GM19193 (cell line): ENCODE results near the gene CLDN18.

Source experiments
- POLR2A ChIP-seq: IDR thresholded peaks from 4 replicates; pipeline ENCODE4 v1.6.1; 2011; ENCODE audit not compliant: insufficient read depth, insufficient read length; ENCODE audit errors: extremely low read depth

Gene CLDN18

GRCh38 chr3:138043266-138044029, 33.5 kb downstream of the CLDN18 start:
- no peak for TF ChIP-seq POLR2A

GRCh38 chr3:138046085-138046484, 36.1 kb downstream of the CLDN18 start:
- no peak for TF ChIP-seq POLR2A

GRCh38 chr3:138046955-138047354, 37.0 kb downstream of the CLDN18 start:
- TF ChIP-seq POLR2A: no peak

GRCh38 chr3:138047596-138048158, 37.7 kb downstream of the CLDN18 start:
- TF ChIP-seq POLR2A: no peak

- no peak for TF ChIP-seq POLR2A
Observed at GRCh38 chr3:138049157-138049919, 39.4 kb downstream of the CLDN18 start.

- no peak for TF ChIP-seq POLR2A
Observed at GRCh38 chr3:138051947-138052802, 42.2 kb downstream of the CLDN18 start.

GRCh38 chr3:138054057-138054456, 44.1 kb downstream of the CLDN18 start:
- TF ChIP-seq POLR2A: no peak

GRCh38 chr3:138057384-138057783, 47.4 kb downstream of the CLDN18 start:
- TF ChIP-seq POLR2A: no peak

GRCh38 chr3:138059261-138059660, 49.3 kb downstream of the CLDN18 start:
- TF ChIP-seq POLR2A: no peak

- TF ChIP-seq POLR2A: no peak
Observed at GRCh38 chr3:138060792-138061191, 50.8 kb downstream of the CLDN18 start.

- no peak for TF ChIP-seq POLR2A
Observed at GRCh38 chr3:138062037-138062436, 52.1 kb downstream of the CLDN18 start.

GRCh38 chr3:138062626-138063025, 52.7 kb downstream of the CLDN18 start:
- TF ChIP-seq POLR2A: no peak

- TF ChIP-seq POLR2A: no peak
Observed at GRCh38 chr3:138063416-138063815, 53.5 kb downstream of the CLDN18 start.

- TF ChIP-seq POLR2A: no peak
Observed at GRCh38 chr3:138065949-138066348, 56.0 kb downstream of the CLDN18 start.

GRCh38 chr3:138066383-138066782, 56.4 kb downstream of the CLDN18 start:
- no peak for TF ChIP-seq POLR2A
